Epidermal melanocyte (primary cell): ENCODE results near the gene HJV.

Source experiments
- DNase-seq: peaks from one replicate; pipeline ENCODE4 v3.0.0; 2011; ENCODE audit warnings: low spot score; ENCODE audit not compliant: insufficient read length

HJV gene

DNA sequence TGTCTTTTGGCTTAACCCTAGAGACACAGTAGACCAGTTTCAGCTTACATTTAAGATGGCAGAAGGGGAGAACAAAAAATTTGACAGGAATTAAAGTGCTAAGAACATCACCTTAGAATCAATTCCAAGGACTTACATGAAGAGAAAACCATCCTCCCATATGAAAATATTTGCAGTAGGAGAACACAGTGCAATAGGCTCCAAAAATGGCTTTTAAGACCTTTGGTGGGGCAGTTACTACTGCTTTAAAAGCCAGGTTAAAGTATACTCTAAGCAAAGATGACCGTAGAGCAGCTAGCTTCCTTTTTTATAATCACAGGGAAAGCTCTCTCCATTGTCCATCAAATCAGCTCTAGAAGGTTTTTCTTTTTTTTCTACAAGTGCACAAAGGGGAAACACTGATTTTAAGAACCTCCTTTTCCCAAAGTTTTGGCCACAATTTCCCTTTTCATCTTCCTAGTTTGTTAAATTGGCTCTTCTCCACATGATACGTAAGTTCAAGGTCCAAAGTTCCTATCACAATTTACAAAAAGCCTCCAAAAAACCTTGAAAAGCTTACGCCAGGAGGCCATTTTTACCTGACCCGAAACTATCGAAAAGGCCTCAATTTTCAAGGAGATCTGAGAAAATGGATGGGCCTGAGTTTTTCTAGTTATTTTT, 28.4 kb downstream of the HJV start:
- DNase-seq, result no peak

DNA sequence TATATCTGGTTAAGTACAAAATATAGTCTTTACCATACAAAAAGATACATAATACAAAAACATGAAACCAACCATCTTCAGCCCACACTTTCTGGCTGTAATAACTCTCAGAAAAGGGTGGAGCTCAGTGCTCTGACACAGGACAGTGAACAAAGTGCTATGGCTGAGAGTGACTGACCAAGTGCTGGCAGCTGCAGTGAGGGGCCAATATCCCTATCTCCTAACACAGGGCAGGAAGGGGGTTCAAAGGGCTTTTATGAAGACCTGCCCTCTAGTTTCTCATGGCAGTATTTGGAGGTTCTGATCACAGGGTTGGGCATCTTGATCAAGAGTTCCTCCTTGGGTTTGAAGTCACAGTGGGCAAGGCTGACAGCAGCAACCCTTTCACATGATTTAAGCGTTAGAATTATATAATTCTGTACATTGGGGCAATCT, 29.0 kb downstream of the HJV start:
- DNase-seq, result no peak

- DNase-seq, result no peak
Measured at GRCh38 chr1:145991735-145992412, 29.7 kb downstream of the HJV start.

DNA sequence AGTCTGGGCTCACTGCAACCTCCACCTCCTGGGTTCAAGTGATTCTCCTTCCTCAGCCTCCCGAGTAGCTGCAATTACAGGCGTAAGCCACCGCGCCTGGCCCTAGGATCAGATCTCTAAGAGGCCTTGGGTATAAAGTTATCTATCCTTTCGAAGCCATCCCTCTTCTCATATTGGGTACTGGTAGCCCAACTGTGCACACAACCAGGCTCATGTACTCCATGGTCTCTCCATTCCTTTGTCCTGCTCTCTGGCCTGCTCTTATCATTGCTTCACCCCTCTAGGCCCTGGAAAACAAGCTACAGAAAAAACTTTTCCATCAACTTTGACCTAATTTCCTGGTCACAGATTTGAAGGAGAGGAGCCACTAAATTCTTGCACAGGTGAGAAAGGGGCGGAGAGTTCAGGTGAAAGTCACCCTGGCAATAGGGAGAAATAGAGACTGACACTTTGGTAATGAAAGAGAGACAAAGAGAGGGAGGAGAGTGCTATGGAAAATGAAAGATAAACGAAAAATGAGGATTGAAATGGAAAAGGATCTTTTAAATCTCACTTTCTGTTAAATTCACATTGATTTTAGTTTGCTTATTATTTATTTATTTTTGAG, 31.2 kb downstream of the HJV start:
- DNase-seq, result no peak

DNA sequence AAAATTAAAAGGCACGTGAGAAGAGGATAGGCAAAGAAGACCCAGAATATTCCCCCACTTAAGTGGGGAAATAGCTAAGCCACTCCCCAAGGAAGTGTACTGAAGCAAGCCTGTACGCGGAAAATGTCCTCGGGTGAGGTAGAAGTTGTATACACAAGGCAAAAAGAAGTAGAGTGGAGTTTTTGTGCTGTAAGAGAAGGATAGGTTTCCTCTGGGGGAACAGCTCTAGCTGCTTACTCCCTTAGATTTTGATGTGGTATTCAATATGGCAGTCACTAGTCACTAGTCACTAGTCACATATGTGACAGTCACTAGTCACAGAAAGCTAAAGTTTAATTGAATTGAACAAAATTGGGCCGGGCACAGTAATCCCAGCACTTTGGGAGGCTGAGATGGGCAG, 32.8 kb downstream of the HJV start:
- DNase-seq, result no peak

GRCh38 chr1:145987926-145988325, 33.6 kb downstream of the HJV start:
- no peak for DNase-seq

DNA sequence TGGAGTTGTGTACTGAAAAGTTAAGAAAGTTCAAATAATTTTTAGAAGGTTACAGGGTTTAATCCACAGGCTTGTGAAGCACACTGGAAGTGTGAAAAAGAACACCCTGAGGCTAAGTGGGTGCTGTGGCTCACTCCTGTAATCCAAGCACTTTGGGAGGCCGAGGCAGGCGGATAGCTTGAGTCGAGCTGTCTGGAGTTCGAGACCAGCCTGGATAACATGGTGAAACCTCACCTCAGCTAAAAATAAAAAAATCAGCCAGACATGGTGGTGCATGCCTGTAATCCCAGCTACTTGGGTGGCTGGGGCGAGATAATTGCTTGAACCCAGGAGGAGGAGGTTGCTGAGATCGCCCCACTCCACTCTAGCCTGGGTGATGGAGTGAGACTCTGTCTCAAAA, 35.0 kb downstream of the HJV start:
- DNase-seq, result no peak

- DNase-seq, result no peak
Measured at GRCh38 chr1:145985502-145986439, 35.8 kb downstream of the HJV start.

DNA sequence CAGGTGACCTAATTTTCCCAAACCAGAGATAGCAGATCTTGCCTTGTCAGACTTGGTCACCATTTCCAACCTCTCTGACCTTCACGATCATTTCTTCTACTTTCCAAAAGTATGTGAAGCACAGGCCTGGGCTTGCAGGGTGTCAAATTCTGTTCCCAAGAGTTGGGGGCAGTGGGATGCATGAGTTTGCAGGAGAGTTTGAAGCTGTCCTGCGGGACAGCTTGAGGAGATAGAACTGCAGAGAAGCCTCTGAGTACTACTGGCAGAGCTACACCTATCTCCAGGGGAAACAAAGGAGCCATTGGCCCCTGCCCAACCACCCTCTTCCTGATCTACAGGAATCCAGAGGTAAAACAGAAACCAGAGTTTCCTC, 36.4 kb downstream of the HJV start:
- DNase-seq, result no peak

- DNase-seq, result no peak
Measured at GRCh38 chr1:145983960-145984830, 37.3 kb downstream of the HJV start.

DNA sequence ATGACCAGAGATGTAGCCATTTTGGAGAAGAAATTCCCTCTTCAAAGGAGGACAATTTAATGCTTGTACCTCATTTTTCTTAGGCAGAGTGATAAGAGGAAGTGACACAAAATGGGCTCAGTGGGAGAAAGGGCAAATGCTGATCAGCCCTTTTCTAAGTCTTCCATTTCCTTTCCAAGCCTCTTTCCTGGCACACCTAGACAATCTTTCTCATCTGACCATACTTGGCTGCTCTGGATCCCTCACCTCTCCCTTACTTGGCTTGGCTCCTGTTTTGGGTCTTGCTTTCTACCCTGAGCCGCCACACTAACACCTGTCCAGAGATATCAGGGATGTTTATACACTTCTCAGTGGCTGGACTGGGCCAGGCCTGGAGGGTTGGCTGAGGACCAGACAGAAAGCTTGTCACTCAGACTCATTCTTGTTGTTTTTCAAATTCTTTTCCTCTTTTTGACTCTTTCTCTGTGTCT, 38.3 kb downstream of the HJV start:
- no peak for DNase-seq

DNA sequence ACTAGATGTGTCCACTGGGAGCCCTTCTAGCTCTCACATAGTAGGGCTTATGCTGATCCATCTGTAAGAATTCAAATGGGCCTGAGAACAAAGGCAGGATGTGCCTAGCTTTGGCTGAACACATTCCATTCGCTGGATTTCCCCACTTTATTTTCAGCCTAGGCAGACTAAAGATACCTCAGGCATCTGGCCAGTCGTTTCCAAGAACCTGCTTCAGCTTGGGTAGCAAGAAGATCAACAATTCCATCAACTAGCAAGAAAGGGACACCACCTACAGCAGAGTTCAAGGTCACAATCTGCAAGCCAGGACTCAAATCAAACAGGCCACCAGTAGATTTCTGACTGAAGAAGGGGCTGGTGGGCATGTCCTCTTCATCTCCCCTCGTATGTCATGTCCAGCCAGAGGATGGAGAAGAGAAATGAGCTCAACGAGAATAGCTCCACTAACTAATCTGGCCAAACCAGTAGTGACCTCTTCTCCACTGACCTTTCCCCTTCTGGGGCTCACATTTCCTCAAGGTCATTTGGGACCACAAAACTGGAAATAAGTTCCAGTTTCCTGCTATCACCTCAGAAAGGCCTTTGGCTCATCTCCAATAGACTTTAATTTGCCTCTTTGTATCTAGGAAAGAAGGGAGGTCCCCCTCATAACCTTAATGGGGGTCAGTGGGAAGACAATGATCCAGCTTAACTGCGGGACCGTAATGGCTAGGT, 39.4 kb downstream of the HJV start:
- no peak for DNase-seq

DNA sequence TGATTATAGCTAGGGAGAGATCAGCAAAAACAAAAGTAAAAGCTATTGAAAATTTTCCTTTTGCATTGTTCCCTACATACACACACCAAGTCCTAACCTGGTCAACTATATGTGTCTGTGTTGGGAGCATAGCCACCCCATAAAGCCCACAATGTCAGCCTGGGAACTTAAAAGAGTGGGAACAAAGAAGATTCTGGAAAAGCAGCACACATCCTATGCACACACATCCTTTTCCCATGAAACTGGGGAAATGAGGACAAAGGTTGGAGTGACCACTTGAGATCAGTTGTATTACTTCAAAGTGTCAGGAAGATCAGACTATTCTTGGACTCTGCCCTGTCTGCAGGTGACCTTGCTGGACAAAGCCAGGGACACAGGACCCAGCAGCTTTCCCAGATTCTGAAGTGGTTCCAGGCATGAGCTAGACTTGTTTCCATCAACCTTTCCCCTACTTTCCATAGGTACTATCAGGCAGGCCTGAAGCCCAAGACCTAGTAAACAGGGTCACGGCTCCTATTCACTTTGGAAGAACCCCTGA, 41.0 kb downstream of the HJV start:
- no peak for DNase-seq

GRCh38 chr1:145979746-145980456, 41.6 kb downstream of the HJV start:
- DNase-seq, result no peak

DNA sequence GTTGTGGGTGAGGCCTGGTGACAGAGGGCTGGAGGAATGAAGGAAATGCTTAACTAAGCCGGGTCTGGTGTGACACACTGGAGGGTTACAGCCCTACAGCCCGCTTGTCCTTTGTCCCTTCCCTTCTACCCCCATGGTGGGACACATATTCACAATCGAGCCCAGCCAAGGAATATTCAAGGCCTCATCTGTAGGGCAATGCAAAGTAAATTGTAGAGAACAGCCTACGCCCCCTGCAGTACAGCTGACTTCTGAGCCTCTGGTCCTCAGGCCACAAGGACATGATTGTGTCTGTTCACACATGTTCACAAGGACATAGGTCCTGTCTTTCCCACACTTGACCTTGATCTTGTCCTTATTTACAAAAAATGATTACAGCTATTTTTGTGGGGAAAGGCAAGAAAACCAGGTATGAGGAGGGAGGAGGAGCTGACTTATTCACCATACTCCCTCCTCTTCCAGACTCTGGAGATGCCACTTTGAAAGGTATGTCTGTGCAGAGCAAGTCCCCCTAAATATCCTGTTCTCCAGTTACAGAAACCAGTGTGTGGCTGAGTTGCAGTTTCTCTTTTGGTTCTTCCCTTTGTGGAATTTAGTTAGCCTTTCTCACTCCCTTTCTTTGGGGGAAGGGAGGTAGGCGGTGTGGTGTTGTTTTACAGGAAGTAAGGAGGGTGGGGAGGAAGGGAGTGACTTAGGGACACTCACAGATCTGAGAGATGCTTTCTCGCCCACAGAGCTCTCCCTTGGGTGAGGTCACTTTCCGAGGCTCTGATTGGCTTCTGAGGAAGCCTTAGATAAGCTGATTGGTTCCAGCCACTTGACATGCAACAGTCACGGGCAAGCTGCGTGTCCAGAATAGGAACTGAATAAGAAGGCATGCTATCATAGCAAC, 42.4 kb downstream of the HJV start:
- DNase-seq, result peak; percentile 98

DNA sequence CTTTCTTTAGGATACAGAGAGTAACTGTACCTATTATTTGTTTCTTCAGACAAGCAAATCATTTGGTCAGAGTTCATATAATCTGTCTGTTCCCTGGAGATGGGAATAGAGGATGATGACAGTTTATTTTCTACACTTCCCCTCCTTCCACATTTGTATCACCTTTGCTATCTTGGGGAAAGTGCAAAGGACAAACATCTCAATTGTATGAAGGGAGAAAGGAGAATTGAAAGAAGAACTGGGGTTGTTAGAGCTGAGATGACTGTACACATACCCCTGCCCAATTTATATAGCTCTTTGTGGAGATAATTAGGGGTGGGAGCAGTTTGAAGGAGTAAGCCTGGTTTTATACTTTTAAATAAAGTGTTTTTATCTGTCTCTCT, 43.1 kb downstream of the HJV start:
- no peak for DNase-seq

GRCh38 chr1:145977486-145978470, 43.8 kb downstream of the HJV start:
- DNase-seq, result peak; percentile 89
